GM19467 (cell line): ENCODE data around the gene FABP3.

Experiments used
- ATAC-seq: cut with Tn5 transposase; IDR thresholded peaks from one replicate; pipeline ENCODE4 v1.9.1; 2021; ENCODE audit warnings: mild to moderate bottlenecking, moderate library complexity; ENCODE audit not compliant: unreplicated experiment

FABP3 gene

DNA sequence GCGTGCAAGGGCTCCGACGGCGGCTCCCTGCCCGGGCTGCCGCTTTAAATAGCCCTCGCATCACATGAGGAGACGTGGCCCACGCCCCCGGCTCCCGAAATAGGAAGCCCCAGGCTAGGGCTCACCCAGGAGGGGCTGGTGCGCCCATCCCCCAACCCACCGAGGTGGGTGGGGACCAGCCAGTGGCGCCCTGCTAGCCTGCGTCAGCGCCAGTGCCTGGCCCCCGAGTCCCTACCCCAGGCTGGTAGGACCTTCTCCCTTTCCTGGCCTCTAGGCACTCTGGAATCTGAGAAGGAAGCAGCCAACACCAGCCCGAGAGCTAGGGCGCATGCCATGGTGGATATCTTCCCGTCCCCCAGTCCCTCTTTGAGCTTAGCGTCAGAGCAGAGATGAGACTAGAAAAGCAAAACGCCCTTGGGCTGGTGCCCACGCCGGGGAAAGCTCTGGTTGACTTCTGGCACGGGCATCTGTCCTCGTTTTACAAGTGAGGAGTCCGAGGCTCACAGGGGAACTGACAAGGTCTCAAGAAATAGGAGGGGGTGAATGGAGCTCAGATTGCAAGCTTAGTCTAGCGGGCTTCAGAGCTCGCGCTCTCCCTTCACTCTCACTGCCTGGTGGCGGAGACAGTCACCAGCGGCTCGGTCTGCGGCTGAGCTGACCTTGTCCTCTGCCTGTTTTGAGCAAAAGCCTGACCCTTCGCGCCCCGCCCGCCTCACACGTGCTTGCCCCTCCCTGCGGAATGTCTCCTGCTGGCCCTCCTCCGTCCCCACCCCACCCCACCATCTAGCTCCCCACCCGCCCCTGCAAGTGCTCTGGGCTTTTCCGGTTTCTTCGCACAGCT lies at the start of gene FABP3:
TSS of gene FABP3 (minus strand) at position 21 of the 841 bp plus-strand sequence. CDS start 62 bp downstream, outside the sequence.
- no peak for ATAC-seq

- no peak for ATAC-seq
Observed at GRCh38 chr1:31421371-31422040, 48.6 kb upstream of the FABP3 start.

- no peak for ATAC-seq
Observed at GRCh38 chr1:31420716-31421115, 47.8 kb upstream of the FABP3 start.

DNA sequence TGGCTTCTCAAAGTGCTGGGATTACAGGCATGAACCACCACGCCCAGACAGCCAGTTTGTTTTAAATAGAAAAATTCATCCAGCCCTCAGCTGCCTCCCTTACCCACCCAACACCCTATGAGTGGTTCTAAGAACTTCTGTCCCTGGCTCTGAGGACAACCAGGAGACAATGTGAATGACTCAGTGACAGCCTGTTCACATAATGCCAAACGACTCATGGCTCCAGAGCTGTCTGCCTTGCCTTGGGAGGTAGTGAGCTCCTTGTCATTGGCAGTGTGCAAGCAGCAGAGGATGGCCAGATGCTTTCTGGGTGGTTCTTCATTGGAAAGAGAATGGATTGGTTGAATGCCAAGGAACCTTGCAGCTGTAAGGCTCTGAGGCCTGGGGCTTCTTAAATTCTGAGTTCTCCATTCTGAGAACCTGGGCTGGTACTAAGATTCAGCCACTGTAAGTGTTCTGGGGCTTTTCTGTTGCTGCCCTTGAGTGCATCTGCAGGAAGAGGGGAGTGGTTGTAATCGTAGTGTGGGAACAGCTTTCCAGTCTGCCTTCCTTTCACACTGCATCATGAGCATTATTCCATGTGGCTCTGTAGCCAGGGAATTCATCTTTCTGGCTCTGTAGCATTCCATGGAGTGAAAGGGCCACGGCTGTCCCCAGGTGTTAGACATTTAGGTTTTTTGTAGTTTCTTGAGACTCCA lies 45.9 kb upstream of the FABP3 start:
- no peak for ATAC-seq

DNA sequence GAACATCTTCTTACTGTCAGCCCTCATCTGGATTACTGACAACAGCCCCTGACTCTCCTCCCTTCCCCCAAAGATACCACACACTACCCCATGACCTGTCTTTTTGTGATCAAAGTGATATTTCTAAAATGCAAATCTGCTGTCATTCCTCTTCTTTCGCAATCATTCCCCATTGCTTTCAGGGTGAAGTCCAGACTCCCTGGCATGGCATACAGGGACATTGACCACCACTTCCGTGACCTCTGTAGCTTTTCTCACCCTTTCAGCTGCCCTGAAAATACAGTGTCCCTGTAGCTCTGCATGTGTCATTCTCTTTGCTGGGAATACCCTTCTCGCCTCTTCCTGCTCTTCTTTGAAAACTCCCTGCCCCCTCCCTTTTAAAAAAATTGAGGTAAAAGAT lies 44.3 kb upstream of the FABP3 start:
- no peak for ATAC-seq

- ATAC-seq = no peak
Observed at GRCh38 chr1:31416101-31416736, 43.3 kb upstream of the FABP3 start.

GRCh38 chr1:31415658-31416057 lies 42.8 kb upstream of the FABP3 start:
- ATAC-seq = no peak

GRCh38 chr1:31414980-31415370 lies 42.1 kb upstream of the FABP3 start:
- ATAC-seq = no peak

- ATAC-seq = no peak
Observed at GRCh38 chr1:31413405-31414001, 40.6 kb upstream of the FABP3 start.

- ATAC-seq = no peak
Observed at GRCh38 chr1:31412732-31413404, 40.0 kb upstream of the FABP3 start, which contains the start of gene SERINC2. Gene SERINC2, plus strand, starts transcription at chr1:31413213. Its CDS starts 53 bp downstream, at chr1:31413266.

- ATAC-seq = no peak
Observed at GRCh38 chr1:31412205-31412604, 39.3 kb upstream of the FABP3 start.

GRCh38 chr1:31410871-31411270 lies 38.0 kb upstream of the FABP3 start:
- no peak for ATAC-seq

DNA sequence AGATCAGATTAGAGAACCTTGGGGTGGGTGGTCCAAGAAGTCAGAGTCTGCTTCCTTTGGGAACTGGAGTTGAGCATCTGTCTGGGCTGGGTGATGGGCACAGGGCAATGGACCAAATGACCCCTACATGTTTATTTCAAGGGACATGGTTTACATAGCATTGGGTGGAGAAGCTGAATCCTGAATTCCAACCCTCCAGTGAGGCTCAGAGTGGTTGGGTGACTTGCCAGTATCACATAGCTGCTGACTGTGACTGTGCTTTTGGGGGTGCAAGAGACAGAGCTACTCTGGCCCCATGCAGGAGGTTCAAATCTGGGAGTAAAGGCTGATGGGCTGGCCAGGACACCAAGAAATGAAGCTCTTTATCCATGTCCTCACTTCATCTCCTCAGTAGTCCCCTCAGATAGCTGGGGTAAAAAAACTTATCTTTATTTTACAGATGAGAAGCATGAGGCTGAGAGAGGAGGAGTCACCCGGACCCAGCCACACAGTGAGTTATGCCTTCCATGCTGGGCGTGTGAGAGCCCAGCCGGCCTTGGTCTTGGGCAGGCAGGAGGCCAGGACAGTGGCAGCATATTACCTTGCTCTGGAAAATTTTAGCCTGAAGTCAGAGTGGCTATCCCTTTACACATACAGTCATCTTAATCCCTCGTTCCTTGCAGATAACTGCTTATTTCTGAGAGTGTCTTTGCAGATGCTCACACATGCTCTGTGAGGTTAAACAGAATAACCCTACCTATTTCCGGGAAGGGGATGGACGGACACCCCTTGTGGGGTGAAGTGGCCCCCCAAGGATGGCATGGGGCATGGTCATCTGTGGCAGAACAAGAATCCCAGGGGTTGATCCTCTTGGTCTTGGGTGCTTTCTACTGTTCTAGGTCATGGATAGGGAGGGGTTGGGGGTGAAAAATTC lies 37.3 kb upstream of the FABP3 start:
- no peak for ATAC-seq

DNA sequence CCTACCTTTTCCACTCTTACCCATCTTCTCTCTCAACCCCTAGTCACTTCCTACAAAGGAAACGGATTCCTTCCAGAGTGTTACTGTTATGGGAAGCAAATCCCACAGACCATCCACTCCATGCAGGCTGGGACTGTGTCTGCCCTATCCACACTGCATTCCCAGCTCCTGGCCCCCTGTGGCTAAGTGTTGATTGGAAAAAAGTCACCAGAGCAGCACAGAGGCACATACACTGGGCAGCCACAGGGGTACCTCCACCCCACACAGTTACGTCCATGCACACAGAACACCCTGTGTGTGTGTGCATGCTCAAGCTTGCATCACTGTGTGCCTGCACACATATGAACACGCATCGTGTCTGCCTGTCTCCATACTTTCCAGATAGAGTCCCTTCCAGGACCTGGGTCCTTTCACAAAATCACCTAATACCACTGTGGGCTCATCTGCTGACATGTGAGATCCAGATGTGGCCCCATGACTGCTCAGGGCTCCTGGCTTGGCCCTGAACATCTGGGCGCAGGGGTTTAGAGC lies 36.0 kb upstream of the FABP3 start:
- ATAC-seq = no peak

- no peak for ATAC-seq
Observed at GRCh38 chr1:31407029-31407626, 34.3 kb upstream of the FABP3 start.

DNA sequence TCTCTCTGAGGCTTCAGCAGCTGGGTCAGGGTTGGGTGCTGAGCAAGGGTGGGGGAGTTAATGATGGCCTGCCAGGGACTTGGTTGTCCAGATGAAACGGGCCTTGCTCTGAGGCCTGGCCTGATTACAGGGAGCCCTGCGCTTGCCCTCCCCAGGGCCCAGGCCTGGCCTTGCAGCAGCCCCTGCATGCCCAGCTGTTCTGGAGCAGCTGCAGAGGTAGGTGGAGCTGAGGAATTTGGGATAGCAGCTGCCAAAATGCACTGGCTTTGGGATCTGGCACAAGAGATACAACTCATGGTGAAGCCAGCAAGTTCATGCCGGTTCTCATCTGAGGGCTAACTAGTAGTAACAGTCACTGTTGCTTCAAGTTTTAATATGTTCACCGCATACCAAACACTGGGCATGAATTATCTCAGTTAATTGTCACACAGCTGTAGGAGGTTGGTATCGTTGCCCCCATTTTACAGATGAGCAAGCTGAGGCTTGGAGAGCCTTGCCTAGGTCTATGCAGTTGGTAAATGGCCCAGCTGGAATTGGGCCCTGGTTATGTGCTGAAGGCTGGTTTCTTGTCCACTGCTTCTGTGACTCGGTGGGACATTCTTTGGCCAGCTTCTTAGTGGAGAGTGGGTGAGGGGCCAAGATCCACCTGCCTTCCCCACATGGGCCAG lies 32.8 kb upstream of the FABP3 start:
- ATAC-seq = no peak

- ATAC-seq = no peak
Observed at GRCh38 chr1:31401241-31401640, 28.4 kb upstream of the FABP3 start.

DNA sequence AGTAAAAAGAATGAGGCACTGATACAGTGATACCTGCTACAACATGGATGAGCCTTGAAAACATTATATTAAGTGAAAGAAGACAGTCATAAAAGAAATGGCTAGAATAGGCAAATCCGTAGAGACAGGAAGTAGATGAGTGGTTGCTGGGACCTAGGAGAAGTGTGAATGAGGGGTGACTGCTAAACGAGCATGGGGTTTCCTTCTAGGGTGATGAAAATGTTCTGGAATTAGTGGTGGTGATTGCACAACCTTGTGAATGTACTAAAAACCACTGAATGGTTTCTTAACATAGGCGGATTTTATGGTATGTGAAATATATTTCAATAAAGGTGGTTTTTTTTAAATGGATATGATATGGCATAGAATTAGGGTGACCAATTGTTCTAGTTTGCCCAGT lies 27.5 kb upstream of the FABP3 start:
- ATAC-seq = no peak
